Kidney epithelial cell (primary cell): ENCODE data around the gene DNAJC25. TPM values are rescaled to one million over a fixed set of nuclear protein-coding genes. Genes with fewer than 3 reads are reported as not detected.

ENCODE experiments used
- DNase-seq: peaks from one replicate; pipeline ENCODE4 v3.0.0-alpha.2; 2010; ENCODE audit warnings: low read depth
- H3K27me3 ChIP-seq: 2 replicates; pipeline ENCODE4 v1.6.0; 2011; ENCODE audit warnings: low read length; ENCODE audit not compliant: control insufficient read depth, insufficient read depth
- H3K36me3 ChIP-seq: 2 replicates; pipeline ENCODE4 v1.5.1; 2011; ENCODE audit warnings: low read length; ENCODE audit not compliant: control insufficient read depth, insufficient read depth
- H3K4me3 ChIP-seq: 2 replicates; pipeline ENCODE4 v1.5.1; 2011; ENCODE audit warnings: low read depth, mild to moderate bottlenecking, control low read depth, low read length
- CTCF ChIP-seq: IDR thresholded peaks from 2 replicates; pipeline ENCODE4 v1.5.1; 2011; ENCODE audit warnings: mild to moderate bottlenecking, moderate library complexity, low read length, control low read depth, inconsistent platforms; ENCODE audit not compliant: insufficient read depth, poor library complexity, severe bottlenecking
- total RNA-seq: library from RNA; depleted of rRNA; stranded (reverse); fragments of >200 nt; gene quantifications from 2 replicates; pipeline ENCODE4 v1.2.3, GENCODE V29; 2015

The DNAJC25 gene
- total RNA-seq, 1 donor from 2014 or later: 8.1 TPM

DNA sequence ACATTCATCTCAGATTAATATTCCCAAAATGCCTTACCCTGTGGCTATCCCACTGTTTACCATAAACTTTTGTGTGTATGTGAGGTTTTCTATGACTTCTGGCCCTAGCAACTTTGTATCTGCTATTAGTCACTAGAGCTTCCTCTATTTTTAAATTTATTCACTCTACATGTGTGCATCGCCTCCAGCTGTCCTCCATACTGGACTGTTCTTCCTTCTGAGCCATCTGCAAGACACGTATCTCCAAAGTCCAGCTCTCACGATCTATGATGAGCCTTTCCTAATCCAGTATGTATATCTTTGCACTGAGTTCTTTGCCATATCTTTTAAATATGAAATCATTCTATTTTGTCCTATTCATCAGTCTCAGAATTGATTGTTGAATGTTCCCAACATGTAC is 28.6 kb downstream of the DNAJC25 start:
- H3K27me3 ChIP-seq: no peaks in the 10 kb centered on the region
- DNase-seq: no peak
- no peak for TF ChIP-seq CTCF
- H3K4me3 ChIP-seq: no peak overlapping the region
- no peaks in the 10 kb centered on the region for H3K36me3 ChIP-seq

DNA sequence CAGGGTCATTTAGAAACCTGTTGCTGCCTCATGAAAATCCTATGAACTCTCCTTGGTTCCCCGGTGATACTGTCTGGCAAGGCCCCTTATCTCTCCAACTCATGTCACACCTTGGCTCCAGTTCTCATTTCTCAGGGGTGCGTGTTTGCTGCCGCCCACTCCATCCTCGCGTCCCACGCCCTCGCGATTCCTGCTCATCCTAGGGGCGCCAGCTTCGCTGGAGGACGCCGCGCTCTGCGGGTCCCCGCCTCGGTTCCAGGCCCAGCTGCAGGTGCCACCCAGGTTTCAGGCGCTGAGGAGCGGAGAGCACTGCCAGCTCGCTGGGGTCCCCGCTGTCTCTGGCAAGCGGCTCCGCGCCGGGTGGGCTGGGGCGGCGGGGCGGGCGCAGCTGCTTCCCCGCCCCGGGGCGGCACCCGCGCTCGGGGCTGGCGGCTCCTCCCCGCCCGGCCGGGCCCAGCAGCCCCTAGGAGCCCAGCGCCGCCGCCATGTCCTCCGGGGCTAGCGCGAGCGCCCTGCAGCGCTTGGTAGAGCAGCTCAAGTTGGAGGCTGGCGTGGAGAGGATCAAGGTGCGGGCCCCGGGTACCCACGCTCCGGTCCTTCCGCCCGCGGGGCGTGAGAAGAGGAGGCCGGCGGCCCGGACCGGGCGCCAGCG is 30.1 kb downstream of the DNAJC25 start, which contains the start of gene GNG10:
Gene GNG10 (plus strand): TSS at position 456 of the 652 bp plus-strand sequence. CDS start 30 bp downstream, at position 486.
- Histone ChIP-seq H3K4me3 (peak within 1 kb of the TSS; percentile 77), H3K27me3 (no peaks in the 10 kb centered on the region), H3K36me3 (no peaks in the 10 kb centered on the region)
- DNase-seq: no peak
- TF ChIP-seq CTCF: no peak

GRCh38 chr9:111661802-111662521 is 30.8 kb downstream of the DNAJC25 start:
- Histone ChIP-seq H3K4me3 (peak overlapping the region; percentile 77), H3K27me3 (no peaks in the 10 kb centered on the region), H3K36me3 (no peaks in the 10 kb centered on the region)
- DNase-seq: no peak
- TF ChIP-seq CTCF: no peak

GRCh38 chr9:111662576-111663300 is 31.6 kb downstream of the DNAJC25 start:
- no peak for TF ChIP-seq CTCF
- no peak for DNase-seq
- H3K27me3 ChIP-seq: no peaks in the 10 kb centered on the region
- H3K4me3 ChIP-seq: peak overlapping the region; percentile 77
- H3K36me3 ChIP-seq: no peaks in the 10 kb centered on the region

DNA sequence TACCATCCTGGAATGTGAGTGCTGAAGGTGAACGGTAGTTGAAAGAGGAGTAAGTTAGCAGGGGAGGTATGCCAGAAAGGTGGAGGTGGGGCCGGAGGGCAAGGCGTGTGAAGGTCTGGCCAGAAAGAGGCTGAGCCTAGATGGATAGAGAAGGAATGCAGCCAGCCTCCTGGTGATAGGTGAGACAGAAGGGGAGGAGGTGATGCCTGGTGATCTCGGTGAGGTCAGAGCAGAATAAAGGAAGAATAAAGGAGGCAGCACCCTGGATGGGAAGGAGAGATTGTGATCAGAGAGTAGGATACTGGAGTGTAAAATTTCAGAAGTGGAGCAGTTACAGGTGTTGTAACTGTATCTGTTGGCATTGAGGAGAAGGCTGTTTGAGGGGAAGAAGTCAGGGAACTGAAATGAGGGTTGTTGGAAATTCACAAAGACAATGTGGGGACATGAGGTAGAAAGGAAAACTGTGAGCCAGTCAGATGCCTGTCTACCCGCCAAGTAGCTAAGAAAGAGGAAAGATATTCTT is 32.2 kb downstream of the DNAJC25 start:
- DNase-seq: no peak
- Histone ChIP-seq H3K27me3 (no peaks in the 10 kb centered on the region), H3K36me3 (no peaks in the 10 kb centered on the region), H3K4me3 (no peak overlapping the region)
- TF ChIP-seq CTCF: no peak
